Stimulated activated CD8-positive, alpha-beta memory T cell treated with anti-CD3 and anti-CD28 coated beads, Interleukin-4, amount 100 ng/mL, for 24 hours (primary cell): ENCODE measurements around the gene CDK15.
"Not testable (repeated sequence)": the region's sequence is repeated elsewhere in the genome, so short reads cannot be mapped to it uniquely, and the experiment has no call there.

ENCODE experiments used
- DNase-seq: peaks from one replicate; pipeline ENCODE4 v3.0.0-alpha.2; 2020; ENCODE audit warnings: low read depth

The CDK15 gene

GRCh38 chr2:201806442-201807170 lies at the start of gene CDK15:
TSS of gene CDK15 (plus strand) at chr2:201806537. CDS start at chr2:201806665, 128 bp downstream.
- no peak for DNase-seq

- no peak for DNase-seq
Observed at GRCh38 chr2:201758234-201758633, 48.1 kb upstream of the CDK15 start.

- DNase-seq = no peak
Observed at GRCh38 chr2:201758873-201759272, 47.5 kb upstream of the CDK15 start.

GRCh38 chr2:201759567-201759966 lies 46.8 kb upstream of the CDK15 start:
- no peak for DNase-seq

- no peak for DNase-seq
Observed at GRCh38 chr2:201761101-201761500, 45.2 kb upstream of the CDK15 start.

GRCh38 chr2:201764469-201764868 lies 41.9 kb upstream of the CDK15 start:
- DNase-seq = not testable (repeated sequence)

- no peak for DNase-seq
Observed at GRCh38 chr2:201765799-201766198, 40.5 kb upstream of the CDK15 start.

GRCh38 chr2:201768918-201769317 lies 37.4 kb upstream of the CDK15 start:
- no peak for DNase-seq

GRCh38 chr2:201769666-201770373 lies 36.5 kb upstream of the CDK15 start:
- DNase-seq = no peak

GRCh38 chr2:201773990-201774389 lies 32.3 kb upstream of the CDK15 start:
- no peak for DNase-seq

GRCh38 chr2:201774546-201774945 lies 31.8 kb upstream of the CDK15 start:
- DNase-seq = no peak

GRCh38 chr2:201775326-201775725 lies 31.0 kb upstream of the CDK15 start:
- DNase-seq = no peak

GRCh38 chr2:201777043-201777442 lies 29.3 kb upstream of the CDK15 start:
- DNase-seq = no peak

- no peak for DNase-seq
Observed at GRCh38 chr2:201777869-201778268, 28.5 kb upstream of the CDK15 start.

GRCh38 chr2:201779901-201780673 lies 26.2 kb upstream of the CDK15 start:
- no peak for DNase-seq

GRCh38 chr2:201780674-201781493 lies 25.5 kb upstream of the CDK15 start, which contains the start of gene ALS2:
TSS of gene ALS2 (minus strand) at chr2:201780933. CDS start at chr2:201768885, 12,048 bp downstream.
- DNase-seq = peak; percentile 89

GRCh38 chr2:201781557-201782051 lies 24.7 kb upstream of the CDK15 start:
- DNase-seq = no peak

- no peak for DNase-seq
Observed at GRCh38 chr2:201784563-201784962, 21.8 kb upstream of the CDK15 start.

GRCh38 chr2:201785135-201785534 lies 21.2 kb upstream of the CDK15 start:
- no peak for DNase-seq

GRCh38 chr2:201786471-201786870 lies 19.9 kb upstream of the CDK15 start:
- DNase-seq = no peak

GRCh38 chr2:201788371-201788770 lies 18.0 kb upstream of the CDK15 start:
- no peak for DNase-seq

- DNase-seq = no peak
Observed at GRCh38 chr2:201789395-201789794, 16.9 kb upstream of the CDK15 start.
